CD4-positive, alpha-beta T cell (primary cell): ENCODE measurements around the gene KCTD11. TPM values are rescaled to one million over a fixed set of nuclear protein-coding genes. Genes with fewer than 3 reads are reported as not detected.

Experiments
- ATAC-seq: fragments of 200-7000 bp; cut with Tn5 transposase; one replicate; pipeline ENCODE4 v1.10.0; 2022; ENCODE audit warnings: mild to moderate bottlenecking; ENCODE audit not compliant: poor library complexity
- CTCF ChIA-PET: fragments of 350-600 bp; sonication (Branson Sonifier 250); formaldehyde crosslinking; loops from one replicate; lab custom pipeline; 2021; ENCODE audit warnings: antibody characterized with exemption, inconsistent platforms; lab: Charles Lee
- POLR2A ChIA-PET: fragments of 350-600 bp; sonication (Branson Sonifier 250); formaldehyde crosslinking; loops from one replicate; lab custom pipeline; 2021; ENCODE audit warnings: antibody characterized with exemption, inconsistent platforms; lab: Charles Lee
- DNase-seq, 14 experiments: peaks; one replicate each; pipeline ENCODE4 v3.0.0-alpha.2; 2013 to 2020; ENCODE audit warnings: mixed read lengths in 2 of 14
- H3K27ac ChIP-seq, 2 donors: one replicate each; pipeline versions ENCODE4 v1.5.1 to v1.7.0; 2013; ENCODE audit warnings: low read length in 2 of 2, low read depth in 1 of 2, mild to moderate bottlenecking in 1 of 2
- H3K27me3 ChIP-seq, 2 experiments: 1 replicate in 1 of 2; 2 replicates in 1 of 2; pipeline versions ENCODE4 v1.6.1 to v1.7.0; 2013; ENCODE audit warnings: low read length in 2 of 2, control low read depth in 1 of 2, mild to moderate bottlenecking in 1 of 2, moderate library complexity in 1 of 2; ENCODE audit not compliant: insufficient read depth in 2 of 2, control insufficient read depth in 1 of 2
- H3K36me3 ChIP-seq: one replicate; pipeline ENCODE4 v1.6.1; 2013; ENCODE audit warnings: low read length, control low read depth; ENCODE audit not compliant: insufficient read depth
- H3K4me1 ChIP-seq: one replicate; pipeline ENCODE4 v1.6.1; 2013; ENCODE audit warnings: low read length, control low read depth; ENCODE audit not compliant: insufficient read depth
- H3K4me3 ChIP-seq: one replicate; pipeline ENCODE4 v1.5.1; 2013; ENCODE audit warnings: mild to moderate bottlenecking, low read length, moderate library complexity
- H3K9me3 ChIP-seq, 2 experiments: 1 replicate in 1 of 2; 2 replicates in 1 of 2; pipeline versions ENCODE4 v1.6.1 to v1.7.0; 2013; ENCODE audit warnings: low read length in 2 of 2, mild to moderate bottlenecking in 2 of 2, control low read depth in 1 of 2, moderate library complexity in 1 of 2; ENCODE audit not compliant: control insufficient read depth in 1 of 2, insufficient read depth in 1 of 2
- H3K27ac Mint-ChIP-seq: one replicate; pipeline ENCODE4 v1.8.0; 2020; ENCODE audit warnings: mixed read lengths
- H3K27me3 Mint-ChIP-seq: one replicate; pipeline ENCODE4 v1.8.0; 2021; ENCODE audit warnings: mixed read lengths
- H3K36me3 Mint-ChIP-seq: one replicate; pipeline ENCODE4 v1.8.0; 2021; ENCODE audit warnings: low read depth, mixed read lengths
- H3K4me1 Mint-ChIP-seq: one replicate; pipeline ENCODE4 v1.8.0; 2021; ENCODE audit warnings: low read depth, mixed read lengths
- H3K4me3 Mint-ChIP-seq: one replicate; pipeline ENCODE4 v1.8.0; 2020; ENCODE audit warnings: mild to moderate bottlenecking, mixed read lengths
- H3K9me3 Mint-ChIP-seq: one replicate; pipeline ENCODE4 v1.8.0; 2020; ENCODE audit warnings: mixed read lengths
- CTCF ChIP-seq: fragments of 200-600 bp; IDR thresholded peaks from one replicate; pipeline ENCODE4 v1.8.0; 2022; ENCODE audit warnings: antibody characterized with exemption, mild to moderate bottlenecking
- intact Hi-C, 2 experiments: fragments of 100-400 bp; cut with DNase I in 1 of 2; cut with micrococcal nuclease in 1 of 2; formaldehyde crosslinking; loops; one replicate each; pipeline versions ENCODE4 v1.15.1 to v1.9.0; 2023 to 2025; cut with DNase I, micrococcal nuclease
- total RNA-seq, 174 experiments: library from RNA in 2 of 174; stranded (reverse) in 2 of 174; gene quantifications; one replicate each; pipeline ENCODE4 v1.2.3 and lab custom pipeline; 2021 to 2026

The KCTD11 gene
- total RNA-seq, 2 experiments from 2014 or later, result 1.3 to 1.6 TPM

- H3K27ac ChIP-seq, result no peak overlapping the region
- no peaks in the 10 kb centered on the region for H3K27me3 Mint-ChIP-seq
- ATAC-seq (no peak), DNase-seq (peak in 2 of 14 experiments; percentile 2 to 17)
- no peak overlapping the region for H3K4me3 ChIP-seq
- no peak overlapping the region for H3K4me3 Mint-ChIP-seq
- peaks cover 73% of the 10 kb centered on the region for H3K36me3 ChIP-seq
- H3K36me3 Mint-ChIP-seq, result peaks cover 71% of the 10 kb centered on the region
- no peak overlapping the region for H3K27ac Mint-ChIP-seq
- peaks cover 18% of the 10 kb centered on the region for H3K4me1 ChIP-seq
- no peaks in the 10 kb centered on the region for H3K27me3 ChIP-seq
- H3K4me1 Mint-ChIP-seq, result peaks cover 5% of the 10 kb centered on the region
- H3K9me3 Mint-ChIP-seq, result no peaks in the 10 kb centered on the region
- POLR2A ChIA-PET, result no interaction called here
- intact Hi-C loops, result loop anchor here in 1 of 2 experiments (10.0 kb wide), 1 partner anchor 532 kb away; the partner anchor contains the start of genes CYB5D1, NAA38 and TMEM88
- no peak for TF ChIP-seq CTCF
- no peaks in the 10 kb centered on the region for H3K9me3 ChIP-seq
- CTCF ChIA-PET, result interaction anchor here (3.2 kb wide), 1 partner anchor 14 kb away, joined by 12 read pairs; the partner anchor contains the start of gene ACAP1
Measured at GRCh38 chr17:7322520-7323194, 29.3 kb upstream of the KCTD11 start.

- Mint-ChIP-seq H3K27ac (no peak overlapping the region), H3K9me3 (no peaks in the 10 kb centered on the region), H3K36me3 (peaks cover 59% of the 10 kb centered on the region), H3K27me3 (no peaks in the 10 kb centered on the region), H3K4me1 (peaks cover 16% of the 10 kb centered on the region), H3K4me3 (peak overlapping the region; percentile 42)
- Histone ChIP-seq H3K9me3 (no peaks in the 10 kb centered on the region), H3K27ac (no peak overlapping the region), H3K4me1 (peaks cover 27% of the 10 kb centered on the region), H3K4me3 (no peak overlapping the region), H3K36me3 (peaks cover 61% of the 10 kb centered on the region), H3K27me3 (no peaks in the 10 kb centered on the region)
- ATAC-seq, result peak; percentile 52
- peak; percentile 45 to 79 (median 64) for DNase-seq
- TF ChIP-seq CTCF, result peak; percentile 88
- intact Hi-C loops, result loop anchor here (1.0 to 10.0 kb wide), 4 partner anchors 21 to 531 kb away; partner anchors contain the start of genes CYB5D1 (in 1 of the 2), NAA38 (in 1 of the 2) and TMEM88 (in 1 of the 2)
- ChIA-PET POLR2A (interaction anchor here (0.9 to 1.2 kb wide), 2 partner anchors 10 to 12 kb away, joined by 3 to 4 read pairs; partner anchors contain the start of gene ACAP1), CTCF (interaction anchor here (1.1 to 3.2 kb wide), 4 partner anchors 13 to 237 kb away, joined by 3 to 12 read pairs (median 5); partner anchors contain the start of gene ACAP1)
Measured at GRCh38 chr17:7323731-7324437, 28.1 kb upstream of the KCTD11 start.

- DNase-seq (no peak), ATAC-seq (no peak)
- Histone ChIP-seq H3K36me3 (peaks cover 58% of the 10 kb centered on the region), H3K4me3 (no peak overlapping the region), H3K27me3 (no peaks in the 10 kb centered on the region), H3K4me1 (peaks cover 27% of the 10 kb centered on the region), H3K27ac (no peak overlapping the region), H3K9me3 (no peaks in the 10 kb centered on the region)
- ChIA-PET CTCF (interaction anchor here (0.8 to 3.2 kb wide), 4 partner anchors 12 to 27 kb away, joined by 3 to 12 read pairs (median 5); partner anchors contain the start of gene ACAP1), POLR2A (interaction anchor here (0.9 to 1.2 kb wide), 3 partner anchors 9 to 21 kb away, joined by 3 to 4 read pairs (median 3); partner anchors contain the start of gene ACAP1)
- Mint-ChIP-seq H3K27ac (no peak overlapping the region), H3K27me3 (no peaks in the 10 kb centered on the region), H3K9me3 (no peaks in the 10 kb centered on the region), H3K4me1 (peaks cover 18% of the 10 kb centered on the region), H3K4me3 (peak overlapping the region; percentile 42), H3K36me3 (peaks cover 59% of the 10 kb centered on the region)
- intact Hi-C loops, result loop anchor here (1.0 to 10.0 kb wide), 4 partner anchors 21 to 530 kb away; partner anchors contain the start of genes CYB5D1 (in 1 of the 2), NAA38 (in 1 of the 2) and TMEM88 (in 1 of the 2)
- TF ChIP-seq CTCF, result no peak
Measured at GRCh38 chr17:7324438-7324779, 27.6 kb upstream of the KCTD11 start.
